SH-SY5Y (cell line): Measurements from ENCODE around the gene MANBA.

Experiments used
- GATA2 ChIP-seq: IDR thresholded peaks from 2 replicates; pipeline ENCODE4 v1.6.1; 2011; ENCODE audit warnings: mild to moderate bottlenecking, low read depth, low read length
- GATA3 ChIP-seq: IDR thresholded peaks from 2 replicates; pipeline ENCODE4 v1.6.1; 2011; ENCODE audit warnings: low read depth, mild to moderate bottlenecking, low read length, moderate library complexity

GRCh38 chr4:102717448-102718092 lies 43.2 kb downstream of the MANBA start:
- no peak for TF ChIP-seq GATA2
- TF ChIP-seq GATA3: no peak
